NCI-H2081 treated with DMSO at 0.1 percent for 48 hours (cell line): Measurements from ENCODE around the gene AHRR.
"Not testable (repeated sequence)": the region's sequence is repeated elsewhere in the genome, so short reads cannot be mapped to it uniquely, and the experiment has no call there.

Experiments
- DNase-seq: peaks from one replicate; lab custom pipeline; 2025; lab: John Stamatoyannopoulos, UW

The AHRR gene

GRCh38 chr5:305459-305858 lies 16.1 kb upstream of the AHRR start:
- DNase-seq = no peak

GRCh38 chr5:306011-306805 lies 15.3 kb upstream of the AHRR start:
- no peak for DNase-seq

- DNase-seq = no peak
Observed at GRCh38 chr5:307306-307705, 14.2 kb upstream of the AHRR start.

- DNase-seq = no peak
Observed at GRCh38 chr5:307794-308579, 13.5 kb upstream of the AHRR start.

GRCh38 chr5:308672-309271 lies 12.7 kb upstream of the AHRR start:
- no peak for DNase-seq

- DNase-seq = not testable (repeated sequence)
Observed at GRCh38 chr5:309831-310230, 11.7 kb upstream of the AHRR start.

GRCh38 chr5:310516-310915 lies 11.0 kb upstream of the AHRR start:
- no peak for DNase-seq

- DNase-seq = no peak
Observed at GRCh38 chr5:310941-311434, 10.5 kb upstream of the AHRR start.

- no peak for DNase-seq
Observed at GRCh38 chr5:311963-312362, 9.6 kb upstream of the AHRR start.

- no peak for DNase-seq
Observed at GRCh38 chr5:312845-313244, 8.7 kb upstream of the AHRR start.

- DNase-seq = no peak
Observed at GRCh38 chr5:313265-313664, 8.2 kb upstream of the AHRR start.

GRCh38 chr5:313806-314376 lies 7.6 kb upstream of the AHRR start:
- no peak for DNase-seq

- no peak for DNase-seq
Observed at GRCh38 chr5:314676-315487, 6.6 kb upstream of the AHRR start.

GRCh38 chr5:315488-316209 lies 5.9 kb upstream of the AHRR start:
- DNase-seq = no peak

- no peak for DNase-seq
Observed at GRCh38 chr5:316210-317085, 5.1 kb upstream of the AHRR start.

GRCh38 chr5:317086-317811 lies 4.3 kb upstream of the AHRR start:
- peak; percentile 52 for DNase-seq

GRCh38 chr5:318341-318897 lies 3.1 kb upstream of the AHRR start:
- no peak for DNase-seq

GRCh38 chr5:318931-319601 lies 2.4 kb upstream of the AHRR start:
- no peak for DNase-seq
